SU-DHL-6 (cell line): Measurements from ENCODE around the gene ATP13A2.

Experiments
- CTCF ChIP-seq: fragments of 200-600 bp; sonication (generic); IDR thresholded peaks from one replicate; pipeline ENCODE4 v1.5.1; 2017; ENCODE audit warnings: antibody characterized with exemption, mild to moderate bottlenecking, low read length, moderate library complexity; ENCODE audit not compliant: insufficient read depth, poor library complexity, severe bottlenecking
- EZH2phosphoT487 ChIP-seq: fragments of 200-600 bp; sonication (generic), shearing (Covaris generic); conservative IDR thresholded peaks from 2 replicates; pipeline ENCODE4 v1.6.1; 2018; ENCODE audit warnings: mild to moderate bottlenecking, antibody characterized with exemption, low read length, moderate library complexity, mixed read lengths

- TF ChIP-seq CTCF = no peak
- no peak for TF ChIP-seq EZH2phosphoT487
Measured at GRCh38 chr1:16992675-16993074, 19.1 kb downstream of the ATP13A2 start.
